IMR-90 (cell line): ENCODE measurements around the gene ADGRL1.

Experiments used
- SMC3 ChIP-seq: fragments of 150-350 bp; IDR thresholded peaks from 2 replicates; pipeline ENCODE4 v1.6.1; 2016; ENCODE audit warnings: low read depth, mild to moderate bottlenecking, antibody characterized with exemption, low read length, moderate library complexity
- USF2 ChIP-seq: fragments of 150-350 bp; IDR thresholded peaks from 2 replicates; pipeline ENCODE4 v1.6.1; 2017; ENCODE audit warnings: mild to moderate bottlenecking, antibody characterized with exemption, low read length, low read depth

GRCh38 chr19:14165990-14166830 lies 39.8 kb downstream of the ADGRL1 start:
- TF ChIP-seq SMC3, result no peak
- no peak for TF ChIP-seq USF2
